Skin epidermis (tissue), 12 donors: ENCODE measurements around the gene SYCN.
A peak's percentile ranks its signal among the peaks of the same experiment; 100 is the strongest.

Experiments used
- H3K27ac ChIP-seq, 21 experiments: fragments of 200-600 bp; sonication (generic) in 11 of 21; one replicate each; pipeline ENCODE4 v1.5.0; 2020; ENCODE audit warnings: mild to moderate bottlenecking in 3 of 21, inconsistent platforms in 2 of 21, moderate library complexity in 2 of 21
- H3K4me3 ChIP-seq, 7 experiments: fragments of 200-600 bp; sonication (generic) in 2 of 7; one replicate each; pipeline ENCODE4 v1.5.0; 2020; ENCODE audit warnings: inconsistent platforms in 2 of 7, mild to moderate bottlenecking in 2 of 7, moderate library complexity in 1 of 7

SYCN gene

DNA sequence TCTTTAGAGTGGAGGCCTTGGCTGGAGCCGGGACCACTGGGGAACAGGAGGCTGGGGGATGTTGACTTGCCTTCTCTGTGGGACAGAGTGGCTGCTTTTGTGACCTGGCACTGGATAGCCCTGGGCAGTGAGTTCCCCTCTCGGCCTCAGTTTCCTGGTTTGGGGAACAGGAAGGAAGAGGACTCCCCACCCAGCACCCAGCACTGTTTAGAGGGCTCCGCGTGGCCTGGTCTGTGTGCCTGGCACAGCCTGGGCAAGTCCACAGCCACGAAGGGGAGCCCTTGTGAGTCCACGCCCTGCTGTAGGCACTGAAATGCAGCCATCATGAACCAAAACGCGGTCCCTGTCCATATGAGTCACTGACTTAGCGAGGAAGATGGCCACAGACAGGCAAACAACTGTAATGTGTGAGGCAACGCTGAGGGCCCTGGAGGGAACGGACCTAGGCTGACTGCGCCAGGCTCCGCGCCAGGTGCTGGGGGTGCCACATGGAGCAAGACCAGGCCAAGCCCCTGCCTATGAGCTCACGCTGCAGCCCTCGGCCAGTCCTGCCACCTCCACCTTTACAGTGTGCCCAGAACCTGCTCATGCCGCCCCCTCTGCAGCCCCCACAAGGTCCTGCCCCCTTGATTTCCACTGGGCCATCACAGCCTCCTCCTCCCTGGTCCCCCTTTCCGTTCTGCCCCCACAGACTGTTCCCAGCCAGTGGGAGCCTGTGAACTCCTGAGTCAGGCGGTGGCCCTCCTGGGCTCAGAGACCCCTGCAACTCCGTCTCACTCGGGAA, 43.0 kb downstream of the SYCN start:
- peak overlapping the region in 19 of 21 experiments; percentile 17 to 84 (median 70) for H3K27ac ChIP-seq

DNA sequence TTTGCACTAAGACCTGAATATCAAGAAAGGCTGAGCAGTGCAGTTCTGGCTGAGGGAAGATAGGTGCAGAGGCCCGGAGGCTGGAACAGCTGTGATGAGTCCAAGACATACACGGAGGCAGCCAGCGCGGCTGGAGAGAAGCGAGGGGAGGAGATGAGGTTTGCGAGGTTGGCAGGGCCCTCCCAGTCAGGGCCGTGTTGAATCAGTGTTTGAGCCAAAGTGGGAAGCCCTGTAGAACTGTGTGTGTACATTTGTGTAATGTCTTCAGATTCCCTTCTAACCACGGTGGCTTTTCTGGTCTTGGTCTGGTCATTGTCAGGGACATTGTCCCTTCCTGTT, 43.6 kb downstream of the SYCN start:
- no peak overlapping the region for H3K4me3 ChIP-seq
- peak overlapping the region in 19 of 21 experiments; percentile 17 to 84 (median 70) for H3K27ac ChIP-seq

More for the DNA sequence above, 43.0 kb downstream of the SYCN start:
- no peak overlapping the region for H3K4me3 ChIP-seq

DNA sequence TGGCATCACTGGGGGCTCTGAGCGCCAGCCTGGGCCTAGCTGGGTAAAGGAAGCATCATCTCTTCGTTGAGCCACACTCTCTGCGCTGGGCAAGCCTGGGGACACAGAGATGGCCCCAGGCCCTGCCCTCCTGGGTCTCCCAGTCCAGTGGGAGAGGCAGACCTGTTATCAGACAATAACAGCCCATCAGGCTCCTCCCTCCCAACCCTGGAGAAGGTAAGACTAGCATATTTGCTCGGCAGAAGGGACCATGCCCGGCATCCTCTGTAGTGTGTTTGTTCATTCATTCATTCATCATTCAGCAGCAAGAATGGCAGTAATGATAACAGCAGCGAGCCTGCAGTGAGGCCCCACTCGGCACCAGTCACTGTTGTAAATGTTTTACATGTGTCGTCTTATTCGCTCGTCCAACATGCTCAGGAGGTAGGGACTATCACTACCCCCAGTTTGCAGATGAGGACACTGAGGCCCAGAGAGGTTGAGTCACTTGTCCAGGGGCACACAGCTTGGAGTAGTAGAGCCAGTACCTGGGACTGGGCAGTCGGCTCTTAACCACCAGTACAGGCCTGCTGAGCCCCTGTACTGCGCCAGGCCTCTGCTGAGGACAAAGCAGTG, 45.3 kb downstream of the SYCN start:
- H3K4me3 ChIP-seq, result no peak overlapping the region
- peak overlapping the region in 1 of 21 experiments; percentile 13 for H3K27ac ChIP-seq

- Histone ChIP-seq H3K27ac (peak overlapping the region in 1 of 21 experiments; percentile 13), H3K4me3 (no peak overlapping the region)
Observed at GRCh38 chr19:39157997-39158389, 46.1 kb downstream of the SYCN start.

DNA sequence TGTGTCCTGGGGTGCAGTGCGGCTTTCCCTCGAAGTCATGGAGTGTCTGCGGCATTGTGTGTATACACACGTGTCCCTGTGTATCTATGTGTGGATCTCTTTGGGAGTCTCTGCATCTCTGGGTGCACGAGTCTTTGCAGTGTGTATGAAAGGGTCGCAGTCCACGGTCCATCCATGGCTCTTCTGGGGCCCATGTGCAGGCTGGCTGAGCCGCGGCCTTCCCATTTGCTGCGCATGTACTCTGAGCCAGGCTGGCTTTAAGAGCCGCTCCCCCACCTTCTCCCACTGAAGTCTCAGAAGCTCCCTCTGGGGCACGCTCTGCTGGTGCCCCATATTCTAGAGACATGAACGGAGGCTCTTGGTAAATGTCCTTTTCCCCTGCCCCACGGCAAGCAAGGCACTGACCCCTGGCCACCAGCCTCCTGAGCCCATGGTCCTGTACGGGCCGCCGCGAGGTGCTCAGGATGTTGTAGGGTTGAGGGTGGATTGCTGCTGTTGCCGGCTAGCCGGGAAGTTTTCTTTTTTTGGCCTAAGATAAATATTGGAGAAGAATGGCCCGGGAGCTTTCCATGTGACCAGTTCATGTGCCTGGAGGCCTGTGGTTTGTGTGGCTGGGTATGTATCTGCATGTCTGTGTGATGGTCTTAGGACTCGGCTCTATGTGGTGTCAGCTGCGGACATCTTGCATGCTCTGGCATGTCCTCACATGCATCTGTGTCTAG, 46.6 kb downstream of the SYCN start:
- H3K27ac ChIP-seq, result peak overlapping the region in 5 of 21 experiments; percentile 16 to 73 (median 54)
- peak overlapping the region in 1 of 7 experiments; percentile 25 for H3K4me3 ChIP-seq

- Histone ChIP-seq H3K4me3 (peak overlapping the region in 3 of 7 experiments; percentile 3 to 25 (median 6)), H3K27ac (peak overlapping the region in 17 of 21 experiments; percentile 0 to 77 (median 61))
Observed at GRCh38 chr19:39156326-39157230, 47.5 kb downstream of the SYCN start.

GRCh38 chr19:39155741-39156140, 48.3 kb downstream of the SYCN start:
- H3K27ac ChIP-seq, result peak overlapping the region in 18 of 21 experiments; percentile 0 to 77 (median 58)

DNA sequence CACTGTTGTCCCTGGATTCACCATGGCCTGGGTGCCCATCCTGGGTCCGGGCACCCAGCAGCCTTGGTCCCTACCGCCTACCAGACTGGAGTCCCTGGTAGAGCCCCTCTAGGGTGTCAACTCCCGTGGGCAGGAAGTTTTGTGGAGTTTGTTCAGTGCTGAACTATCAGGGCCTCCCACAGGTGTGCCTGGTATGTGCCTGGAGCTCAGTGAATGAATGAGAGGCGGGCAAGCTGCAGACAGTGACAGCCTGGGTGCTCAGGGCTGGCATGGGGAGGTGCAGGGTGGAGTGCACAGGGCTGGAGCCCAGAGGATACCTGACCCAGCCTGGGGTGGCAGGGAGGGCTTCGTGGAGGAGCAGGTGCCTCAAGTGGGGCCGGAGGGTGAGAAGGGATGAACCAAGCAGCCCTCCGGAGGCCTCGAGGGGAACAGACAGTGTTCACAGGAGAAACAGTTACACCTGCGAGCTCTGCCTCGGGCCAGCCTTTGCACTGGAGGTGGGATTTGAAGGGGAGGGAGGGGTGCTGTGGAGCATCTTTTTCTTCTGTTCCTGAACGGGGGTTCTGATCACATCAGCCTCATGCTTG, 48.9 kb downstream of the SYCN start:
- Histone ChIP-seq H3K27ac (peak overlapping the region in 18 of 21 experiments; percentile 16 to 77 (median 58)), H3K4me3 (no peak overlapping the region)

More at GRCh38 chr19:39155741-39156140, 48.3 kb downstream of the SYCN start:
- H3K4me3 ChIP-seq, result no peak overlapping the region

DNA sequence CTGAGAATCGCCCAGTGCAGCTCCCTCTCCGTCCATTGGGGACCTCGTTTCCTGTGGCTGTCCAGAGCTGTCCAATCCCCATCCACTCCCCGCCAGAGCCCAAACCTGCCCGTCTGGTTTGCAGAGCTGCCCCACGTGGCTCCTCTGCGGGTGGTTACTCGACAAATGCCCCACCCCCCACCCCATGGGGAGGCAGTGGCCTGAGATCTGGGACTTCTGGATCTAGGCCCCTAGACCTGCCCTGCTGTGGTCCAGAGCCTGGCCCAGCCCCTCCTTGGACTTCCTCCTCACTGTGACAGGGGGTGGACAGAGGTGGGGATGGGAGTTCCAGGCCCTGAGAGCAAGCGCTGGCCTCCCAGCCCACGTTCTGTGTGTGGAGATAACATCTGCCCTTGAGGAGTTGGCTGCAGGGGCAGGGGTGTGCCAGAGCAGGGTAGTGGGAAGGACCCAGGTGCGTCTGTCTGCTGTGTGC, 49.4 kb downstream of the SYCN start:
- Histone ChIP-seq H3K4me3 (no peak overlapping the region), H3K27ac (peak overlapping the region in 18 of 21 experiments; percentile 16 to 77 (median 58))

DNA sequence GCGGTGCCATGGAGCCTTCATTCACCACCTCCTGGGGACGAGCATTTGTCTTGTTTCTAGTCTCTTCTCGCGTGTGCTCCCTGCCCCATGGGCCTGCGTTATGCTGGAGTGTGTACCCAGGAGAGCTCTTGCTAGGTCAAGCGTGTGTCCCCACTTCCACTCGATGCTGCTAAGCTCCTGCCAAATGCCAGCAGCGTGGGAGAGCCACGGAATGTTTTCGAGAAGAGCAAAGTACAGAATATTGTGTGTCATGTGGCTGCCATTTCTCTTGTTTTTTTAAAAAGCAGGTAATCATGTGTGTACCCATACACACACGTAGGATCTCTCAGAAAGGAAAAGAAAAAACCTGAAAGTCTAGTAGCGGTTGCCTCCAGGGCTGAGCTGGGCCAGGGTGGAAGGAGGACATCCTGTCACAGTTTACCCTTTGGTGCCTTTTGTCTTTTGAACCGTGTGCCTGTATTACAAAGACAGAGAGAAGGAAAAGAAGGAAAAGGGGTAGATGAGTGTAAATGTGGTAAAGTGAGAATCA, 49.9 kb downstream of the SYCN start:
- Histone ChIP-seq H3K27ac (peak overlapping the region in 15 of 21 experiments; percentile 7 to 77 (median 57)), H3K4me3 (no peak overlapping the region)
